ENCODE data around the gene IGFBP5. TPM values are rescaled to one million over a fixed set of nuclear protein-coding genes. Genes with fewer than 3 reads are reported as not detected.

IGFBP5 gene
- total and polyA plus RNA-seq, 2 experiments from 2014 or later: 37.9 to 117 TPM

GRCh38 chr2:216690853-216691741 is 4.3 kb downstream of the IGFBP5 start:
- Histone ChIP-seq H3F3A (ENCODE audit: insufficient read depth) (peaks cover 7% of the 10 kb centered on the region), H3K36me3 (ENCODE audit: low read depth) (no peaks in the 10 kb centered on the region), H2AFZ (peak overlapping the region; percentile 80), H3K9me3 (ENCODE audit: low read depth) (no peaks in the 10 kb centered on the region), H3K4me1 (ENCODE audit: insufficient read depth) (peaks cover 16% of the 10 kb centered on the region), H3K9me2 (ENCODE audit: insufficient read depth) (no peaks in the 10 kb centered on the region), H3K4me2 (ENCODE audit: unreplicated experiment) (peak overlapping the region; percentile 87), H3K4me3 (peak overlapping the region; percentile 69), H4K20me1 (ENCODE audit: insufficient read depth) (no peaks in the 10 kb centered on the region), H3K9ac (peak overlapping the region; percentile 77), H3K27me3 (replicated peaks; ENCODE audit: insufficient read depth) (no peaks in the 10 kb centered on the region), H3K79me2 (ENCODE audit: insufficient read depth) (no peaks in the 10 kb centered on the region), H3K27ac (peak overlapping the region; percentile 78)
- WGBS, 2 experiments (ENCODE audit: low coverage in 1 of 2, low lambda C conversion rate in 2 of 2, missing lambda C conversion rate in 2 of 2): 2 to 3% methylated on average over 14 to 23 of the region's 23 CpGs
- in situ Hi-C loops (cut with MboI): loop anchor here (10.0 kb wide), 1 partner anchor 824 kb away; no protein-coding TSS in a partner anchor
- TF ChIP-seq EZH2 (IDR thresholded peaks at IDR 0.05; ENCODE audit: insufficient read depth, poor library complexity, severe bottlenecking): no peak
- no peak for TF ChIP-seq EZH2phosphoT487 (IDR thresholded peaks at IDR 0.05; ENCODE audit: insufficient read depth, low read depth)
- peak; percentile 81 for DNase-seq

GRCh38 chr2:216690456-216690852 is 4.9 kb downstream of the IGFBP5 start:
- WGBS, 2 experiments (ENCODE audit: low coverage in 1 of 2, low lambda C conversion rate in 2 of 2, missing lambda C conversion rate in 2 of 2): 42 to 45% methylated on average over 6 of the region's 6 CpGs
- H3K79me2 ChIP-seq (ENCODE audit: insufficient read depth): no peaks in the 10 kb centered on the region
- no peaks in the 10 kb centered on the region for H3K9me2 ChIP-seq (ENCODE audit: insufficient read depth)
- no peaks in the 10 kb centered on the region for H3K27me3 ChIP-seq (replicated peaks; ENCODE audit: insufficient read depth)
- no peak overlapping the region for H2AFZ ChIP-seq
- H3K27ac ChIP-seq: no peak overlapping the region
- H3K9ac ChIP-seq: no peak overlapping the region
- H3K4me3 ChIP-seq: no peak overlapping the region
- no peak overlapping the region for H3K4me2 ChIP-seq (ENCODE audit: unreplicated experiment)
- TF ChIP-seq EZH2phosphoT487 (IDR thresholded peaks at IDR 0.05; ENCODE audit: insufficient read depth, low read depth) (no peak), EZH2 (IDR thresholded peaks at IDR 0.05; ENCODE audit: insufficient read depth, poor library complexity, severe bottlenecking) (no peak)
- in situ Hi-C loops (cut with MboI): loop anchor here (10.0 kb wide), 1 partner anchor 824 kb away; no protein-coding TSS in a partner anchor
- no peaks in the 10 kb centered on the region for H3K9me3 ChIP-seq (ENCODE audit: low read depth)
- no peak for DNase-seq
- peaks cover 13% of the 10 kb centered on the region for H3K4me1 ChIP-seq (ENCODE audit: insufficient read depth)
- H3F3A ChIP-seq (ENCODE audit: insufficient read depth): 0 out of 2 replicates have a peak, but pooled peaks cover 3% of the 10 kb centered on the region
- no peaks in the 10 kb centered on the region for H4K20me1 ChIP-seq (ENCODE audit: insufficient read depth)
- H3K36me3 ChIP-seq (ENCODE audit: low read depth): no peaks in the 10 kb centered on the region

- Histone ChIP-seq H3K4me1 (ENCODE audit: insufficient read depth) (peaks cover 5% of the 10 kb centered on the region), H3K9ac (no peak overlapping the region), H2AFZ (no peak overlapping the region), H3K27me3 (replicated peaks; ENCODE audit: insufficient read depth) (no peaks in the 10 kb centered on the region), H3K9me3 (ENCODE audit: low read depth) (no peaks in the 10 kb centered on the region), H3K27ac (no peak overlapping the region), H3F3A (ENCODE audit: insufficient read depth) (0 out of 2 replicates have a peak, but pooled peaks cover 4% of the 10 kb centered on the region), H4K20me1 (ENCODE audit: insufficient read depth) (no peaks in the 10 kb centered on the region), H3K4me2 (ENCODE audit: unreplicated experiment) (no peak overlapping the region), H3K79me2 (ENCODE audit: insufficient read depth) (no peaks in the 10 kb centered on the region), H3K4me3 (no peak overlapping the region), H3K9me2 (ENCODE audit: insufficient read depth) (no peaks in the 10 kb centered on the region), H3K36me3 (ENCODE audit: low read depth) (no peaks in the 10 kb centered on the region)
- TF ChIP-seq EZH2phosphoT487 (IDR thresholded peaks at IDR 0.05; ENCODE audit: insufficient read depth, low read depth): no peak
- no peak for TF ChIP-seq EZH2 (IDR thresholded peaks at IDR 0.05; ENCODE audit: insufficient read depth, poor library complexity, severe bottlenecking)
- in situ Hi-C loops (cut with MboI): no loop called here
- no peak for DNase-seq
- 97% methylated on average over 3 of the region's 3 CpGs for WGBS, 2 experiments (ENCODE audit: low coverage in 1 of 2, low lambda C conversion rate in 2 of 2, missing lambda C conversion rate in 2 of 2)
Observed at GRCh38 chr2:216689397-216689796, 6.0 kb downstream of the IGFBP5 start.

- no peak for TF ChIP-seq EZH2phosphoT487 (IDR thresholded peaks at IDR 0.05; ENCODE audit: insufficient read depth, low read depth)
- TF ChIP-seq EZH2 (IDR thresholded peaks at IDR 0.05; ENCODE audit: insufficient read depth, poor library complexity, severe bottlenecking): no peak
- Histone ChIP-seq H3K9me2 (ENCODE audit: insufficient read depth) (no peaks in the 10 kb centered on the region), H3F3A (ENCODE audit: insufficient read depth) (0 out of 2 replicates have a peak, but pooled peaks cover 8% of the 10 kb centered on the region), H3K9me3 (ENCODE audit: low read depth) (no peaks in the 10 kb centered on the region), H3K27ac (no peak overlapping the region), H3K9ac (no peak overlapping the region), H4K20me1 (ENCODE audit: insufficient read depth) (no peaks in the 10 kb centered on the region), H3K4me2 (ENCODE audit: unreplicated experiment) (no peak overlapping the region), H3K36me3 (ENCODE audit: low read depth) (no peaks in the 10 kb centered on the region), H3K79me2 (ENCODE audit: insufficient read depth) (no peaks in the 10 kb centered on the region), H3K4me1 (ENCODE audit: insufficient read depth) (peaks cover 9% of the 10 kb centered on the region), H3K4me3 (no peak overlapping the region), H2AFZ (no peak overlapping the region), H3K27me3 (replicated peaks; ENCODE audit: insufficient read depth) (no peaks in the 10 kb centered on the region)
- 59 to 63% methylated on average over 9 of the region's 9 CpGs for WGBS, 2 experiments (ENCODE audit: low coverage in 1 of 2, low lambda C conversion rate in 2 of 2, missing lambda C conversion rate in 2 of 2)
- in situ Hi-C loops (cut with MboI): no loop called here
- DNase-seq: no peak
Observed at GRCh38 chr2:216688731-216689340, 6.5 kb downstream of the IGFBP5 start.
